ENCODE measurements around the gene KRTAP10-11.

GRCh38 chr21:44628707-44629391 is 17.4 kb upstream of the KRTAP10-11 start:
- TF ChIP-seq, protein P1, sequence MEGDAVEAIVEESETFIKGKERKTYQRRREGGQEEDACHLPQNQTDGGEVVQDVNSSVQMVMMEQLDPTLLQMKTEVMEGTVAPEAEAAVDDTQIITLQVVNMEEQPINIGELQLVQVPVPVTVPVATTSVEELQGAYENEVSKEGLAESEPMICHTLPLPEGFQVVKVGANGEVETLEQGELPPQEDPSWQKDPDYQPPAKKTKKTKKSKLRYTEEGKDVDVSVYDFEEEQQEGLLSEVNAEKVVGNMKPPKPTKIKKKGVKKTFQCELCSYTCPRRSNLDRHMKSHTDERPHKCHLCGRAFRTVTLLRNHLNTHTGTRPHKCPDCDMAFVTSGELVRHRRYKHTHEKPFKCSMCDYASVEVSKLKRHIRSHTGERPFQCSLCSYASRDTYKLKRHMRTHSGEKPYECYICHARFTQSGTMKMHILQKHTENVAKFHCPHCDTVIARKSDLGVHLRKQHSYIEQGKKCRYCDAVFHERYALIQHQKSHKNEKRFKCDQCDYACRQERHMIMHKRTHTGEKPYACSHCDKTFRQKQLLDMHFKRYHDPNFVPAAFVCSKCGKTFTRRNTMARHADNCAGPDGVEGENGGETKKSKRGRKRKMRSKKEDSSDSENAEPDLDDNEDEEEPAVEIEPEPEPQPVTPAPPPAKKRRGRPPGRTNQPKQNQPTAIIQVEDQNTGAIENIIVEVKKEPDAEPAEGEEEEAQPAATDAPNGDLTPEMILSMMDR (IDR thresholded peaks at IDR 0.05), result no peak
- no peak for TF ChIP-seq POLR2A (IDR thresholded peaks at IDR 0.05)
